Stomach (tissue), 9 donors: ENCODE results near the gene GUCY1A1. TPM values are rescaled to one million over a fixed set of nuclear protein-coding genes. Genes with fewer than 3 reads are reported as not detected.
"Not testable (repeated sequence)": the region's sequence is repeated elsewhere in the genome, so short reads cannot be mapped to it uniquely, and the experiment has no call there.

ENCODE experiments used
- DNase-seq, 2 donors: peaks; one replicate each; pipeline versions ENCODE4 v3.0.0 to v3.0.0-alpha.2; 2013 to 2019
- H3K27ac ChIP-seq, 5 donors: fragments of 200-600 bp in 4 of 5; sonication (generic) in 4 of 5; one replicate each; pipeline ENCODE4 v1.5.1; 2013 to 2019; ENCODE audit warnings: mild to moderate bottlenecking in 1 of 5, moderate library complexity in 1 of 5
- H3K27me3 ChIP-seq, 3 donors: fragments of 200-600 bp; sonication (generic); one replicate each; pipeline ENCODE4 v1.5.1; 2017 to 2019; ENCODE audit warnings: mixed run types in 1 of 3
- H3K36me3 ChIP-seq, 4 donors: fragments of 200-600 bp; sonication (generic); 1 replicate in 3 of 4; 2 replicates in 1 of 4; pipeline ENCODE4 v1.5.1; 2016 to 2019
- H3K4me1 ChIP-seq, 4 donors: fragments of 200-600 bp; sonication (generic); one replicate each; pipeline ENCODE4 v1.5.1; 2016 to 2019
- H3K4me3 ChIP-seq, 4 donors: fragments of 200-600 bp; sonication (generic) in 3 of 4; one replicate each; pipeline ENCODE4 v1.5.1; 2016 to 2019; ENCODE audit warnings: mild to moderate bottlenecking in 1 of 4
- H3K9me3 ChIP-seq, 4 donors: fragments of 200-600 bp; sonication (generic); one replicate each; pipeline ENCODE4 v1.5.1; 2016 to 2019
- CTCF ChIP-seq, 7 experiments: fragments of 450-650 bp in 4 of 7; fragments of 200-600 bp in 3 of 7; sonication (generic) in 3 of 7; IDR thresholded peaks; one replicate each; pipeline ENCODE4 v1.5.1; 2016 to 2019; ENCODE audit warnings: antibody characterized with exemption in 7 of 7, control low read depth in 2 of 7, mild to moderate bottlenecking in 1 of 7
- EP300 ChIP-seq: sonication (generic); formaldehyde crosslinking; IDR thresholded peaks from one replicate; pipeline ENCODE4 v1.6.1; 2017; ENCODE audit warnings: antibody characterized with exemption
- POLR2A ChIP-seq, 4 donors: fragments of 450-650 bp; IDR thresholded peaks; one replicate each; pipeline ENCODE4 v1.6.1; 2016; ENCODE audit warnings: antibody characterized with exemption in 4 of 4, control low read depth in 2 of 4, mild to moderate bottlenecking in 1 of 4, moderate library complexity in 1 of 4
- POLR2AphosphoS5 ChIP-seq, 3 donors: sonication (generic); formaldehyde crosslinking; IDR thresholded peaks; one replicate each; pipeline ENCODE4 v1.6.1; 2016; ENCODE audit warnings: antibody characterized with exemption in 3 of 3
- WGBS, 5 donors: extraction: QIAGEN DNeasy Blood & Tissue Kit in 3 of 5; methylation state at CpG; one replicate each; pipeline versions ENCODE4 v1.1.5 to v1.1.7; 2013 to 2018; 5-methylcytosine and 5-hydroxymethylcytosine counted together
- intact Hi-C: fragments of 100-400 bp; cut with DNase I; formaldehyde crosslinking; loops from one replicate; pipeline ENCODE4 v1.15.1; 2023; ENCODE audit warnings: low total_unique reads
- polyA plus RNA-seq, 3 donors: library from polyadenylated mRNA; stranded (reverse); fragments of 200-250 nt; gene quantifications; one replicate each; pipeline ENCODE4 v1.2.3, GENCODE V29; 2013
- total RNA-seq, 5 donors: library from RNA; depleted of rRNA; stranded (reverse); fragments of >200 nt; gene quantifications; one replicate each; pipeline versions ENCODE4 v1.1.0 to v1.2.3, GENCODE V29; 2014 to 2016
- donor health status: healthy with polysubstance abuse.
- donor health status: Bipolar disorder and iron deficiency.
- donor health status: healthy.

The GUCY1A1 gene
- total and polyA plus RNA-seq, 8 donors = 4.1 to 49.1 (median 12.2) TPM

- WGBS, 5 donors = 77 to 87% (median 83%) methylated on average over 2 of the region's 2 CpGs
- intact Hi-C loops = no loop called here
Observed at GRCh38 chr4:155640751-155641150, 25.9 kb upstream of the GUCY1A1 start.

GRCh38 chr4:155643087-155643486, 23.6 kb upstream of the GUCY1A1 start:
- DNase-seq = no peak
- no peak overlapping the region for H3K4me3 ChIP-seq
- H3K9me3 ChIP-seq = no peaks in the 10 kb centered on the region
- H3K27ac ChIP-seq = no peak overlapping the region
- WGBS, 5 donors = 91 to 100% (median 96%) methylated on average over 1 of the region's 1 CpG
- no peaks in the 10 kb centered on the region for H3K36me3 ChIP-seq
- intact Hi-C loops = no loop called here
- H3K4me1 ChIP-seq = peaks cover 0 to 11% (median 0%) of the 10 kb centered on the region in 4 donors
- H3K27me3 ChIP-seq = no peaks in the 10 kb centered on the region
- TF ChIP-seq POLR2A (IDR thresholded peaks at IDR 0.05) (no peak), CTCF (IDR thresholded peaks at IDR 0.05) (no peak), POLR2AphosphoS5 (IDR thresholded peaks at IDR 0.05) (no peak), EP300 (no peak)

More at GRCh38 chr4:155640751-155641150, 25.9 kb upstream of the GUCY1A1 start:
- Histone ChIP-seq H3K4me3 (no peak overlapping the region), H3K36me3 (no peaks in the 10 kb centered on the region), H3K27ac (no peak overlapping the region), H3K27me3 (no peaks in the 10 kb centered on the region), H3K9me3 (no peaks in the 10 kb centered on the region), H3K4me1 (peaks cover 0 to 11% (median 0%) of the 10 kb centered on the region in 4 donors)
- DNase-seq = no peak
- TF ChIP-seq CTCF (IDR thresholded peaks at IDR 0.05) (no peak), POLR2AphosphoS5 (IDR thresholded peaks at IDR 0.05) (no peak), POLR2A (IDR thresholded peaks at IDR 0.05) (no peak), EP300 (no peak)

GRCh38 chr4:155646001-155646400, 20.6 kb upstream of the GUCY1A1 start:
- no peak overlapping the region for H3K4me3 ChIP-seq
- DNase-seq = no peak
- H3K27me3 ChIP-seq = no peaks in the 10 kb centered on the region
- H3K36me3 ChIP-seq = no peaks in the 10 kb centered on the region
- no peak overlapping the region for H3K27ac ChIP-seq
- no peaks in the 10 kb centered on the region for H3K4me1 ChIP-seq
- no peak for TF ChIP-seq POLR2AphosphoS5 (IDR thresholded peaks at IDR 0.05)
- TF ChIP-seq CTCF (IDR thresholded peaks at IDR 0.05) = no peak
- TF ChIP-seq POLR2A (IDR thresholded peaks at IDR 0.05) = no peak
- TF ChIP-seq EP300 = no peak
- WGBS, 5 donors = 57 to 73% (median 70%) methylated on average over 2 of the region's 2 CpGs
- H3K9me3 ChIP-seq = no peaks in the 10 kb centered on the region
- intact Hi-C loops = no loop called here

- H3K9me3 ChIP-seq, H3K4me3 ChIP-seq, intact Hi-C loops, DNase-seq, H3K27ac ChIP-seq, H3K27me3 ChIP-seq, H3K36me3 ChIP-seq, H3K4me1 ChIP-seq: not testable (repeated sequence)
- WGBS, 5 donors = 80 to 86% (median 82%) methylated on average over 4 of the region's 4 CpGs
Observed at GRCh38 chr4:155650785-155651184, 15.9 kb upstream of the GUCY1A1 start.

GRCh38 chr4:155653052-155653451, 13.6 kb upstream of the GUCY1A1 start:
- TF ChIP-seq EP300 = no peak
- no peak for TF ChIP-seq POLR2AphosphoS5 (IDR thresholded peaks at IDR 0.05)
- no peak for TF ChIP-seq CTCF (IDR thresholded peaks at IDR 0.05)
- TF ChIP-seq POLR2A (IDR thresholded peaks at IDR 0.05) = no peak
- intact Hi-C loops = no loop called here
- Histone ChIP-seq H3K4me1 (no peaks in the 10 kb centered on the region), H3K36me3 (no peaks in the 10 kb centered on the region), H3K27ac (no peak overlapping the region), H3K4me3 (no peak overlapping the region), H3K9me3 (no peaks in the 10 kb centered on the region), H3K27me3 (no peaks in the 10 kb centered on the region)
- no peak for DNase-seq
